PC-9 (cell line): ENCODE measurements around the gene GNA12. TPM values are rescaled to one million over a fixed set of nuclear protein-coding genes. Genes with fewer than 3 reads are reported as not detected.
A peak's percentile ranks its signal among the peaks of the same experiment; 100 is the strongest.
"Not testable (repeated sequence)": the region's sequence is repeated elsewhere in the genome, so short reads cannot be mapped to it uniquely, and the experiment has no call there.

Source experiments
- BruUV-seq: library from RNA; stranded (reverse); fragments of 400-500 nt; replicated peaks from 2 replicates; lab custom pipeline; 2021; lab: Mats Ljungman, UMichigan
- CTCF ChIA-PET: fragments of 300-600 bp; sonication (Branson Sonifier 250); formaldehyde crosslinking; loops from one replicate; lab custom pipeline; 2022; ENCODE audit warnings: antibody characterized with exemption; lab: Charles Lee
- POLR2A ChIA-PET: fragments of 300-600 bp; sonication (Branson Sonifier 250); formaldehyde crosslinking; loops from one replicate; lab custom pipeline; 2022; ENCODE audit warnings: antibody characterized with exemption; ENCODE audit not compliant: unreplicated experiment; lab: Charles Lee
- DNase-seq, 2 experiments: peaks; one replicate each; pipeline versions ENCODE4 v3.0.0 to v3.0.0-alpha.2; 2015 to 2022; ENCODE audit warnings: mixed read lengths in 1 of 2
- H2AFZ ChIP-seq: fragments of 200-600 bp; sonication (generic); 2 replicates; pipeline ENCODE4 v1.8.1; 2017; ENCODE audit warnings: antibody characterized with exemption
- H3F3A ChIP-seq: fragments of 200-600 bp; sonication (generic); 2 replicates; pipeline ENCODE4 v1.8.1; 2017; ENCODE audit warnings: antibody characterized with exemption, mild to moderate bottlenecking, low read depth; ENCODE audit not compliant: insufficient read depth
- H3K27ac ChIP-seq: fragments of 200-600 bp; sonication (generic); 2 replicates; pipeline ENCODE4 v1.6.1; 2016; ENCODE audit warnings: mixed run types
- H3K27me3 ChIP-seq: fragments of 200-600 bp; sonication (generic); 2 replicates; pipeline ENCODE4 v1.6.1; 2016; ENCODE audit warnings: low read depth, mixed run types; ENCODE audit not compliant: insufficient read depth
- H3K36me3 ChIP-seq: fragments of 200-600 bp; sonication (generic); 2 replicates; pipeline ENCODE4 v1.6.1; 2016; ENCODE audit warnings: low read depth, mixed run types
- H3K4me1 ChIP-seq: fragments of 200-600 bp; sonication (generic); replicated peaks from 2 replicates; pipeline ENCODE4 v1.6.1; 2016; ENCODE audit warnings: mixed run types; ENCODE audit not compliant: insufficient read depth
- H3K4me2 ChIP-seq: fragments of 200-600 bp; sonication (generic); 2 replicates; pipeline ENCODE4 v1.6.1; 2017; ENCODE audit warnings: mixed run types
- H3K4me3 ChIP-seq: fragments of 200-600 bp; sonication (generic); 2 replicates; pipeline ENCODE4 v1.6.1; 2016; ENCODE audit warnings: mixed run types
- H3K79me2 ChIP-seq: fragments of 200-600 bp; sonication (generic); 2 replicates; pipeline ENCODE4 v1.6.1; 2017; ENCODE audit warnings: low read depth, mixed run types
- H3K9me2 ChIP-seq: fragments of 200-600 bp; sonication (generic); 2 replicates; pipeline ENCODE4 v1.8.1; 2017; ENCODE audit warnings: mild to moderate bottlenecking; ENCODE audit not compliant: insufficient read depth
- H3K9me3 ChIP-seq: fragments of 200-600 bp; sonication (generic); 2 replicates; pipeline ENCODE4 v1.8.1; 2016; ENCODE audit warnings: low read depth; ENCODE audit not compliant: insufficient read depth
- H4K20me1 ChIP-seq: fragments of 200-600 bp; sonication (generic); 2 replicates; pipeline ENCODE4 v1.8.1; 2017; ENCODE audit not compliant: insufficient read depth
- EZH2 ChIP-seq: fragments of 200-600 bp; sonication (generic); IDR thresholded peaks from 2 replicates; pipeline ENCODE4 v1.8.0; 2017; ENCODE audit warnings: antibody characterized with exemption, low read depth
- intact Hi-C: fragments of 100-400 bp; cut with micrococcal nuclease; formaldehyde crosslinking; loops from one replicate; pipeline ENCODE4 v1.10.0; 2022; ENCODE audit not compliant: unreplicated experiment
- total RNA-seq: library from RNA; stranded (reverse); gene quantifications from 2 replicates; pipeline ENCODE4 v1.2.3, GENCODE V29; 2021
- TF ChIP-seq, protein P1 (sequence below): fragments of 200-600 bp; sonication (generic); conservative IDR thresholded peaks from 2 replicates; pipeline ENCODE4 v1.6.1; 2017; ENCODE audit warnings: mixed run types, antibody characterized with exemption, mild to moderate bottlenecking, moderate library complexity

GNA12 gene
- total RNA-seq, 1 experiment from 2014 or later = 51.7 TPM

DNA sequence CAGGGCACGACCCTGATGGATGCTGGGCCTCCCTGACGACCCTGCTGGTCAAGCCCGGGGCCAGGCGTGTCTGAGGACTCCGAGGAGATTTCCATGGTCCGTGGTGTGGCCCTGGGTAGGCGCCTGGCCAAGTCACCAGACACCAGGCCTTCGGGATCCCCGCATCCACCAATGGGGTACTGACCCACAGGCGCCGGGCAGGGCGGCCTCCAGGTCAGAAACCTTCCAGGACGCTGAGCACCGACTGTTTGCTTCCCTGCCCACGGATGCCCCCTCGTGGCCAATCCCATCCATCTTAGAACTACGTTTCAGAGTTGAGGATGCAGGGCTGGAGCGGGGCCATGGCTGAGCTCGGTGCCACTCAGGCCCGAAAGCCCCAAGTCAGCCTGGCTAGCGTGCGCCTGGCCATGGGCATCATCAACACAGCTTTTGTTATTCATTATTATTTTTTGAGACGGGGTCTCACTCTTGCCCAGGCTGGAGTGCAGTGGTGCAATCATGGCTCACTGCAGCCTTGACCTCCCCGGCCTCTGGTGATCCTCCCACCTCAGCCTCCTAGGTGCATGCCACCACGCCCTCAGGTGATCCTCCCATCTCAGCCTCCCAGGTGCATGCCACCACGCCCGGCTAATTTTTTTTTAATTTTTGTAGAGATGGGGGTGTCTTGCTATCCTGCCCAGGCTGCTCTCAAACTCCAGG lies 163.2 kb downstream of the GNA12 start:
- Histone ChIP-seq H3K27me3 (0 out of 2 replicates have a peak, but pooled peaks cover 9% of the 10 kb centered on the region), H3K27ac (no peak overlapping the region), H3K4me1 (no peaks in the 10 kb centered on the region), H4K20me1 (no peaks in the 10 kb centered on the region), H3K9me3 (no peaks in the 10 kb centered on the region), H2AFZ (no peak overlapping the region), H3K4me2 (no peak overlapping the region), H3K9me2 (no peaks in the 10 kb centered on the region), H3K36me3 (no peaks in the 10 kb centered on the region), H3K4me3 (no peak overlapping the region), H3K79me2 (no peaks in the 10 kb centered on the region), H3F3A (no peaks in the 10 kb centered on the region)
- ChIA-PET CTCF (interaction anchor here (0.5 to 0.9 kb wide), 6 partner anchors 9 to 543 kb away, joined by 3 to 7 read pairs (median 3); no protein-coding TSS in a partner anchor), POLR2A (no interaction called here)
- peak; percentile 47 to 83 for DNase-seq
- intact Hi-C loops = loop anchor here (1.0 kb wide), 2 partner anchors 204 to 230 kb away; no protein-coding TSS in a partner anchor
- no TSS peak for BruUV-seq
- TF ChIP-seq, protein P1, sequence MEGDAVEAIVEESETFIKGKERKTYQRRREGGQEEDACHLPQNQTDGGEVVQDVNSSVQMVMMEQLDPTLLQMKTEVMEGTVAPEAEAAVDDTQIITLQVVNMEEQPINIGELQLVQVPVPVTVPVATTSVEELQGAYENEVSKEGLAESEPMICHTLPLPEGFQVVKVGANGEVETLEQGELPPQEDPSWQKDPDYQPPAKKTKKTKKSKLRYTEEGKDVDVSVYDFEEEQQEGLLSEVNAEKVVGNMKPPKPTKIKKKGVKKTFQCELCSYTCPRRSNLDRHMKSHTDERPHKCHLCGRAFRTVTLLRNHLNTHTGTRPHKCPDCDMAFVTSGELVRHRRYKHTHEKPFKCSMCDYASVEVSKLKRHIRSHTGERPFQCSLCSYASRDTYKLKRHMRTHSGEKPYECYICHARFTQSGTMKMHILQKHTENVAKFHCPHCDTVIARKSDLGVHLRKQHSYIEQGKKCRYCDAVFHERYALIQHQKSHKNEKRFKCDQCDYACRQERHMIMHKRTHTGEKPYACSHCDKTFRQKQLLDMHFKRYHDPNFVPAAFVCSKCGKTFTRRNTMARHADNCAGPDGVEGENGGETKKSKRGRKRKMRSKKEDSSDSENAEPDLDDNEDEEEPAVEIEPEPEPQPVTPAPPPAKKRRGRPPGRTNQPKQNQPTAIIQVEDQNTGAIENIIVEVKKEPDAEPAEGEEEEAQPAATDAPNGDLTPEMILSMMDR = peak; percentile 85
- no peak for TF ChIP-seq EZH2

GRCh38 chr7:2680256-2680655 lies 163.9 kb downstream of the GNA12 start:
- Histone ChIP-seq H3K9me3 (no peaks in the 10 kb centered on the region), H3K36me3 (no peaks in the 10 kb centered on the region), H3K4me2 (no peak overlapping the region), H3K79me2 (no peaks in the 10 kb centered on the region), H3K27ac (no peak overlapping the region), H3K4me3 (no peak overlapping the region), H3F3A (no peaks in the 10 kb centered on the region), H2AFZ (no peak overlapping the region), H3K9me2 (no peaks in the 10 kb centered on the region), H3K4me1 (no peaks in the 10 kb centered on the region), H4K20me1 (no peaks in the 10 kb centered on the region), H3K27me3 (0 out of 2 replicates have a peak, but pooled peaks cover 9% of the 10 kb centered on the region)
- BruUV-seq = no TSS peak
- CTCF ChIA-PET = interaction anchor here (0.5 to 0.8 kb wide), 2 partner anchors 36 to 229 kb away, joined by 3 read pairs; no protein-coding TSS in a partner anchor
- intact Hi-C loops = no loop called here
- no peak for DNase-seq
- no peak for TF ChIP-seq EZH2
- TF ChIP-seq, protein P1 = no peak
- POLR2A ChIA-PET = no interaction called here

DNA sequence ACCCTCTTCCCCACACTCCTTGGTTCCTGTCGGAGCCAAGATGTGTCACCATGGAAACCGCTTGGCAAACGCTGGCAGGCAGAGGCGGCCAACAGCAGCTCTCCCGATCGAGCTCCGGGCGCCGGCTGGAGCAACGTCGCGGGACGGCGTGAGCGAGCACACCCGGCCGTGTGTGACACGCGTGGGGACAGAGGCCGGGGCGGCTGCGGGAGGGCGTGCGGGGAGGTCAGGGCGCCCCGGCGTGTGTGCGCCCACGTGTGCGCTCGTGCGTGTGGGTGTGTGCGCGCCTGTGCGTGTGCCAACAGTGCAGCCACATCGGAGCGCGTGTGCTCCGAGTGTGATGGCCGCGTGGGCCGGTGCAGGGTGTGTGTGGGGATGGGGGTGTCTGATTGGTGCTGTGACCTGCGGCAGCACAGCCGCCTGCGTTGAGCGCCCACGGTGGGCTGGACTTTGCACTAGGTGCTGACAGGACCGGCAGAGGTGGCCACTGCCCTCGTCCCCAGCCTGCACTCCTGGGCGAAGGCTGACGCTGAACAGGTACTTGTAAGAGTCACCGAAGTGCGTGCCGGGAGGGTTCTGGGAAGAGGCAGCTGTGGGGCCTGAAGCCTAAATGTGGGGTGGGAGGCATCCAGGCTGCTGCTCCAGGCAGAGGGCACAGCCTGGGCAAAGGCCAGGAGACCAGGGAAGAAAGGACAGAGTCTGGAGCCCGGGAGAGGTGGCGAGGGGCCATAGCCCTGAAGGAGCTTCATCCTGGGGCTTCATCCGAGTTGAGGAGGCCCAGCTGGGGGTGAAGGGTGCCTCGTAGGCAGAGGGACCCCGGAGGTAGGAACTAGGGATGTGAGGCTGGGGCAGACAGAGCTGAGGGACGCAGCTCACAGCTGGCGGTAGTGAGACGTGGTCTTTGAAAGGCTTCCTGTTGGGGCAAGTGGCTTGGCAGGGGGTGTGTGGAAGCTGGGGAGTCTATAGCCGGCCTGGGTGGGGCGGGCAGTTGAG lies 164.7 kb downstream of the GNA12 start:
- H3K9me3 ChIP-seq, H4K20me1 ChIP-seq, H3K4me2 ChIP-seq, intact Hi-C loops, H3K9me2 ChIP-seq, H3F3A ChIP-seq, H3K27me3 ChIP-seq, H3K36me3 ChIP-seq, H3K27ac ChIP-seq, H3K4me3 ChIP-seq, DNase-seq, H3K4me1 ChIP-seq, H2AFZ ChIP-seq, BruUV-seq, H3K79me2 ChIP-seq: not testable (repeated sequence)
- ChIA-PET POLR2A (interaction anchor here (0.6 kb wide), 1 partner anchor 25 kb away, joined by 3 read pairs; no protein-coding TSS in a partner anchor), CTCF (interaction anchor here (0.8 kb wide), 1 partner anchor 35 kb away, joined by 3 read pairs; no protein-coding TSS in a partner anchor)

DNA sequence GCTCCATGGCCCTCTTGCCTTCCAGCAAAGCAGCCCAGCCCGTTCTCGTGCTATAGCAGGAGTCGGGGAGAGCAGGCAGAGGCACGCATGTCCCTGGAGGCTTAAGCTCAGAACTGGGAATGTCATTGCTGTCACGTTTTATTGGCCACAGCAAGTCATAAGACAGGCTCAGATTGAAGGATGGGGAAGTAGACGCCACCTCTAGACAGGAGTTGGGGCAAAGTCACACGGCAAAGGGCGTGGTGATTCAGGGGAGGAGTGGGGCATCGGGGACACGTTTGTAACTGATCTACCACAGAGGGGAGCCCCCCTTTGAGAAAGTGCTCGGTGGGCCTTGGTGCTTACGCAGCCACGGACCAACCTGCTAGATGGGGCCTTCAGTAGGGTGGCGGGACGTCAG lies 165.7 kb downstream of the GNA12 start:
- H3K9me2 ChIP-seq, H3F3A ChIP-seq, H3K27ac ChIP-seq, BruUV-seq, H3K9me3 ChIP-seq, H3K79me2 ChIP-seq, DNase-seq, intact Hi-C loops, H3K4me1 ChIP-seq, H3K4me3 ChIP-seq, H3K36me3 ChIP-seq, H3K4me2 ChIP-seq, CTCF ChIA-PET, H2AFZ ChIP-seq, H4K20me1 ChIP-seq, H3K27me3 ChIP-seq: not testable (repeated sequence)
- POLR2A ChIA-PET = interaction anchor here (0.6 kb wide), 1 partner anchor 24 kb away, joined by 3 read pairs; no protein-coding TSS in a partner anchor
